Tibial nerve (tissue), 4 donors: ENCODE results near the gene ECT2L. TPM values are rescaled to one million over a fixed set of nuclear protein-coding genes. Genes with fewer than 3 reads are reported as not detected.
"Not testable (repeated sequence)": the region's sequence is repeated elsewhere in the genome, so short reads cannot be mapped to it uniquely, and the experiment has no call there.

Source experiments
- DNase-seq, 2 donors: peaks; one replicate each; pipeline ENCODE4 v3.0.0-alpha.2; 2019; ENCODE audit warnings: low spot score in 2 of 2
- H3K27ac ChIP-seq, 4 donors: fragments of 200-600 bp; sonication (generic) in 3 of 4; one replicate each; pipeline ENCODE4 v1.5.1; 2017 to 2019; ENCODE audit warnings: mild to moderate bottlenecking in 1 of 4
- H3K27me3 ChIP-seq, 2 donors: fragments of 200-600 bp; sonication (generic) in 1 of 2; one replicate each; pipeline versions ENCODE4 v1.5.1 to v1.6.0; 2017 to 2019
- H3K36me3 ChIP-seq, 3 donors: fragments of 200-600 bp; sonication (generic); one replicate each; pipeline ENCODE4 v1.5.1; 2018 to 2019
- H3K4me1 ChIP-seq, 4 donors: fragments of 200-600 bp; sonication (generic) in 3 of 4; one replicate each; pipeline ENCODE4 v1.5.1; 2017 to 2019
- H3K4me3 ChIP-seq, 4 donors: fragments of 200-600 bp; sonication (generic) in 3 of 4; one replicate each; pipeline ENCODE4 v1.5.1; 2017 to 2019; ENCODE audit warnings: mild to moderate bottlenecking in 1 of 4, moderate library complexity in 1 of 4
- H3K9me3 ChIP-seq, 4 donors: fragments of 200-600 bp; sonication (generic) in 3 of 4; one replicate each; pipeline ENCODE4 v1.5.1; 2017 to 2019
- CTCF ChIP-seq, 5 experiments: fragments of 200-600 bp in 3 of 5; fragments of 450-650 bp in 2 of 5; sonication (generic) in 3 of 5; IDR thresholded peaks; one replicate each; pipeline ENCODE4 v1.5.1; 2016 to 2019; ENCODE audit warnings: antibody characterized with exemption in 5 of 5, mild to moderate bottlenecking in 3 of 5, moderate library complexity in 2 of 5
- EP300 ChIP-seq, 2 donors: sonication (generic); formaldehyde crosslinking; IDR thresholded peaks; one replicate each; pipeline ENCODE4 v1.6.1; 2017; ENCODE audit warnings: antibody characterized with exemption in 2 of 2, mild to moderate bottlenecking in 1 of 2
- POLR2A ChIP-seq, 2 donors: fragments of 450-650 bp; IDR thresholded peaks; one replicate each; pipeline ENCODE4 v1.6.1; 2017; ENCODE audit warnings: antibody characterized with exemption in 2 of 2, mild to moderate bottlenecking in 2 of 2, moderate library complexity in 2 of 2
- WGBS, 2 donors: methylation state at CpG; one replicate each; pipeline ENCODE4 v1.1.5; 2018; 5-methylcytosine and 5-hydroxymethylcytosine counted together
- total RNA-seq, 4 donors: library from RNA; depleted of rRNA; stranded (reverse); fragments of >200 nt; gene quantifications; one replicate each; pipeline ENCODE4 v1.1.0, GENCODE V29; 2016

Gene ECT2L
- total RNA-seq, 4 donors from 2014 or later, result 0.21 to 1.1 (median 0.30) TPM; not detected in 1

DNA sequence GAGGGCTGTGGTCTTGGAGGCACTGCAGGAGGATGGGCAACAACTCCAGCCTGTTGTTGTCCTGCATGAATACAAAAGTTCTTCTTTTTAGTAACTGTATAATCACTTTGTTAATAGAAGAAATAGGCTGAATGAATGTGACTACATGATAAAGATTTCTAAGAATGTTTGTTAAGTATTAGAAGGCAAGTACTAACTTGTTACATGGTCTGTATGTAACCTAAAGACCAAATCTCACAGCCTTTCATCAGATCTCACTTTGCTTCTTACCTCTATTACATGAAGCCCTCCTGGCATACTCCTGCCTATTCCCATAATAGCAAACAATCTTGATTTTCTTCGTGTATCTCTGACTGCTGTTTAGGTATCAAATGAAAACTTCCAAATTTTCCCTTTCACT lies 118.8 kb downstream of the ECT2L start:
- no peaks in the 10 kb centered on the region for H3K9me3 ChIP-seq
- DNase-seq, result no peak
- no peak overlapping the region for H3K4me3 ChIP-seq
- no peak overlapping the region for H3K27ac ChIP-seq
- H3K4me1 ChIP-seq, result no peaks in the 10 kb centered on the region
- no peak for TF ChIP-seq POLR2A (IDR thresholded peaks at IDR 0.05)
- TF ChIP-seq EP300 (IDR thresholded peaks at IDR 0.05), result no peak
- TF ChIP-seq CTCF (IDR thresholded peaks at IDR 0.05), result no peak
- 89% methylated on average over 1 of the region's 1 CpG for WGBS, 2 donors
- H3K36me3 ChIP-seq, result peaks cover 0 to 95% (median 3%) of the 10 kb centered on the region in 3 donors
- no peaks in the 10 kb centered on the region for H3K27me3 ChIP-seq

GRCh38 chr6:138920906-138921305 lies 125.0 kb downstream of the ECT2L start:
- Histone ChIP-seq H3K4me1 (no peaks in the 10 kb centered on the region), H3K27me3 (no peaks in the 10 kb centered on the region), H3K4me3 (no peak overlapping the region), H3K36me3 (peaks cover 0 to 39% (median 3%) of the 10 kb centered on the region in 3 donors), H3K9me3 (no peaks in the 10 kb centered on the region), H3K27ac (no peak overlapping the region)
- DNase-seq, result no peak
- no peak for TF ChIP-seq EP300 (IDR thresholded peaks at IDR 0.05)
- no peak for TF ChIP-seq POLR2A (IDR thresholded peaks at IDR 0.05)
- TF ChIP-seq CTCF (IDR thresholded peaks at IDR 0.05), result no peak
- 83 to 86% methylated on average over 3 of the region's 3 CpGs for WGBS, 2 donors

GRCh38 chr6:138923561-138923960 lies 127.7 kb downstream of the ECT2L start:
- Histone ChIP-seq H3K27me3 (no peaks in the 10 kb centered on the region), H3K27ac (no peak overlapping the region), H3K4me1 (no peaks in the 10 kb centered on the region), H3K4me3 (no peak overlapping the region), H3K36me3 (peaks cover 0 to 26% (median 0%) of the 10 kb centered on the region in 3 donors), H3K9me3 (no peaks in the 10 kb centered on the region)
- no peak for DNase-seq
- TF ChIP-seq CTCF (IDR thresholded peaks at IDR 0.05) (no peak), POLR2A (IDR thresholded peaks at IDR 0.05) (no peak), EP300 (IDR thresholded peaks at IDR 0.05) (no peak)

DNA sequence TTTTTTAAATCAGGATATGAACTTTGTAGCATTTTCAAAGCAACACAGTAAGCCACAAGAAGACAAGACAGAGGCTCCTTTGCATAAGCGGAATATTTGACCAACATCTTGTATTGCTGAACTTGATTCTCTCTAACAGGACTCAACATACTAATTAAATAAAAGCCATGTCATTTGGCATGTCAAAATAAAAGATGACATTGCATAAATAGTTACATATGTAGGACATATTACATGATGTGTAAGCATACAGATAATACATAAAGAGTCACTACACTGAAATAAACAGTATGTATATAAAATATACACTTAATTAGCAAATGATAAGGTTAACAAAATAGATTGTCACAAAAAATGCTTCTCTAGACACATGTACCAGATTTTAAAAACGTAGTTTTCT lies 129.9 kb downstream of the ECT2L start:
- no peak for DNase-seq
- 82 to 91% methylated on average over 2 of the region's 2 CpGs for WGBS, 2 donors
- TF ChIP-seq POLR2A (IDR thresholded peaks at IDR 0.05), result no peak
- Histone ChIP-seq H3K4me1 (no peaks in the 10 kb centered on the region), H3K27ac (no peak overlapping the region), H3K9me3 (no peaks in the 10 kb centered on the region), H3K27me3 (no peaks in the 10 kb centered on the region), H3K36me3 (peaks cover 0 to 19% (median 0%) of the 10 kb centered on the region in 3 donors), H3K4me3 (no peak overlapping the region)

DNA sequence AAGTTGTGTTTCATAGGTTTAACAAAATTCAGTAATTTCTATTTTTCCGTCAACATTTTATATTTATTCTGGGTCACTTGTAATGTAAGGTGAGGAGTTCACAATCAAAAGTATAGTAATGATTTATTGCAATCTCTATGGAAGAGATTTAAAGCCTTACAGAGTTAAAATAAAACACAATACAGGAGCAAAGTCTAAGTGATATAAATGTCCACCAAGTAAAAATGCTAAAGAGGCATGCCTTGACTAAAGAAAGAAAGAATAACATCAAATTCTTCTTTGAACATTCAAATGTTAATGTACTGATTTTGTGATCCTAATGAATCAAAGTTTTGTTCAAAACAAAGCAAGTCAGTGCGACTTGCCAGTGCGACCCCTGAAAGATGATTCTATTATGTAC lies 130.7 kb downstream of the ECT2L start:
- peaks cover 0 to 19% (median 0%) of the 10 kb centered on the region in 3 donors for H3K36me3 ChIP-seq
- H3K4me3 ChIP-seq, result no peak overlapping the region
- H3K27ac ChIP-seq, result no peak overlapping the region
- WGBS, 2 donors, result 58 to 65% methylated on average over 3 of the region's 3 CpGs
- no peaks in the 10 kb centered on the region for H3K9me3 ChIP-seq
- no peak for TF ChIP-seq EP300 (IDR thresholded peaks at IDR 0.05)
- TF ChIP-seq POLR2A (IDR thresholded peaks at IDR 0.05), result no peak
- TF ChIP-seq CTCF (IDR thresholded peaks at IDR 0.05), result no peak
- no peaks in the 10 kb centered on the region for H3K4me1 ChIP-seq
- no peak for DNase-seq
- H3K27me3 ChIP-seq, result no peaks in the 10 kb centered on the region

DNA sequence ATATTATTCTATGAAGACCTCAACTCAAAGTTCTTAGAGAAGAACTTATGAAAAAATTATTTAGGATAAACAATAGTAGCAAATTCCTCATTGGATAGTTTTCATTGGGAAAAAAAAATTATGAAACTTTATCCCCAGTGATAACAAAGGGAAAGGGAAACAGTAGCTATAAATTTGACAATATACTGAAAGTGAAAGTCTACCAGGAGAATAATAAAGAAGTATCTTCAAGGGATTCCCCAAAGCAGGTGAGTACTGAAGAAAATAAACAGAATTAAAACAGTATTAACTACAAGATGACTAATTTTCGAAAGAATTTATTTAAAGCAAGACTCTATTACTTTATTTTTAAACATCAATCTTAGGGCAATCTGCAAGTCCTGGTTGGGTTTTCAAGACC lies 135.8 kb downstream of the ECT2L start:
- Histone ChIP-seq H3K9me3 (no peaks in the 10 kb centered on the region), H3K4me1 (no peaks in the 10 kb centered on the region), H3K27ac (no peak overlapping the region), H3K27me3 (no peaks in the 10 kb centered on the region), H3K4me3 (no peak overlapping the region), H3K36me3 (peaks cover 0 to 28% (median 0%) of the 10 kb centered on the region in 3 donors)
- TF ChIP-seq CTCF (IDR thresholded peaks at IDR 0.05), result no peak
- TF ChIP-seq EP300 (IDR thresholded peaks at IDR 0.05), result no peak
- no peak for TF ChIP-seq POLR2A (IDR thresholded peaks at IDR 0.05)
- 91 to 96% methylated on average over 1 of the region's 1 CpG for WGBS, 2 donors
- no peak for DNase-seq

- 94 to 96% methylated on average over 1 of the region's 1 CpG for WGBS, 2 donors
- H3K27me3 ChIP-seq, H3K4me3 ChIP-seq, H3K9me3 ChIP-seq, H3K4me1 ChIP-seq, DNase-seq, H3K27ac ChIP-seq: not testable (repeated sequence)
- H3K36me3 ChIP-seq, result peaks cover 0 to 51% (median 0%) of the 10 kb centered on the region in 3 donors
Measured at GRCh38 chr6:138936873-138937272, 141.0 kb downstream of the ECT2L start.
